GM19193 (cell line): ENCODE measurements around the gene CTRB1.

Experiments used
- POLR2A ChIP-seq: IDR thresholded peaks from 4 replicates; pipeline ENCODE4 v1.6.1; 2011; ENCODE audit not compliant: insufficient read depth, insufficient read length; ENCODE audit errors: extremely low read depth

The CTRB1 gene

GRCh38 chr16:75234856-75235696 lies 16.3 kb downstream of the CTRB1 start:
- no peak for TF ChIP-seq POLR2A

GRCh38 chr16:75235721-75236193 lies 17.0 kb downstream of the CTRB1 start:
- no peak for TF ChIP-seq POLR2A

- no peak for TF ChIP-seq POLR2A
These were observed 17.4 kb downstream of the CTRB1 start for GRCh38 chr16:75236232-75236631.

- no peak for TF ChIP-seq POLR2A
These were observed 18.1 kb downstream of the CTRB1 start for GRCh38 chr16:75236736-75237397.

- no peak for TF ChIP-seq POLR2A
These were observed 18.8 kb downstream of the CTRB1 start for GRCh38 chr16:75237398-75238131.

GRCh38 chr16:75238132-75238852 lies 19.5 kb downstream of the CTRB1 start:
- TF ChIP-seq POLR2A, result no peak

- no peak for TF ChIP-seq POLR2A
These were observed 20.2 kb downstream of the CTRB1 start for GRCh38 chr16:75238853-75239541.

GRCh38 chr16:75239542-75240122 lies 20.8 kb downstream of the CTRB1 start:
- TF ChIP-seq POLR2A, result no peak

GRCh38 chr16:75241412-75241811 lies 22.6 kb downstream of the CTRB1 start:
- no peak for TF ChIP-seq POLR2A

GRCh38 chr16:75241955-75242354 lies 23.2 kb downstream of the CTRB1 start:
- no peak for TF ChIP-seq POLR2A

GRCh38 chr16:75243667-75244224 lies 25.0 kb downstream of the CTRB1 start:
- TF ChIP-seq POLR2A, result no peak

- no peak for TF ChIP-seq POLR2A
These were observed 25.5 kb downstream of the CTRB1 start for GRCh38 chr16:75244225-75244809.

- TF ChIP-seq POLR2A, result no peak
These were observed 26.3 kb downstream of the CTRB1 start for GRCh38 chr16:75244844-75245758.
